GM21390 (cell line): ENCODE measurements around the gene FYB1.

Experiments
- ATAC-seq: cut with Tn5 transposase; IDR thresholded peaks from one replicate; pipeline ENCODE4 v1.9.1; 2021; ENCODE audit not compliant: unreplicated experiment

Gene FYB1

DNA sequence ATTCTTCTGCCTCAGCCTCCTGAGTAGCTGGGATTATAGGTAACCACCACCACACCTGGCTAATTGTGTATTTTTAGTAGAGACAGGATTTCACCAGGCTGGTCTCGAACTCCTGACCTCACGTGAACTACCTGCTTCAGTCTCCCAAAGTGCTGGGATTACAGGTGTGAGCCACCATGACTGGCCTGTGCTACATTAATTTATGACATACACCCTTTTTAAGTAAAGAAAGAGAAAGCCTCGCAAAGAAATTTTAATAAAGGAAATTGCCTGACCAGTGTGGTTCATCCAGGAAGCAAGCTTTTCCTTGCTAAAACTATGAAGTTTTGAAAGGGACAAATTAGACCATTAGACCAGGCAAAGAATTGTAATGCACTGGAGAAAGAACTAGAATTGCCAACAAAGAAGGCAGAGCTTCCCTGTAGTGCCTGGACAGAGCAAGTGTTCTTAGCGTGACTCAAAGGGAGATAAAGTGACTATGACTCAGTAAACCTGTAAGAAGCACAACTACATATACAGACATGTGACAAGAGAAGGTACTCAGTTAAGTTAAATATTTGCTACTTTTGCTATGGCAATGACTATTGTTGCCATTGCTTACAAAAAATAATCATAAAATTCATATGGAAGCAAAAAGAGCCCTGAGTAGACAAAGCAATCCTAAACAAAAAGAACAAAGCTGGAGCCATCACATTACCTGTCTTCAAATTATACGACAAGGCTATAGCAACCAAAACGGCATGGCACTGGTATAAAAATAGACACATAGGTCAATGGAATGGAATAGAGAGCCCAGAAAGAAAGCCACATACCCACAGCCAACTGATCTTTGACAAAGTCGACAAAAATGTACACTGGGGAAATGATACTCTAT, 54.6 kb downstream of the FYB1 start:
- ATAC-seq, result peak; percentile 63

DNA sequence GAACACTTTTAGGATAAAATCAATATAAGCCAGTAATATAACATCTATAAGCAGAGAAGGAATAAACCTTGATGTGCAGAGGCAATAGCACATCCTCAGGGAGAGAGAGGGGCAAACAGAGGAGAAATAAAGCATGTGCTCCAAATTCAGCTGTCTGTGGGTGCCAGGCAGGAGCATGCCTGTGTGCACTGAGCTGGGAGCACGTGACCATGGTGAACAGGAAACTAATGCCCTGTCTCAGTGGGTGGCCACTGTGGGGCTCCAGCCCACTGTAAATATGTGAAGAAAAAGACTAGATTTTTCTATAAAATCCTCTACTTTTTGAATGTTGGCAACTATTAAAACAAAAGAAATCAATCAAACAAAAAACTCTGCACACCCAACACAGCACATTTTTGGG, 55.3 kb downstream of the FYB1 start:
- ATAC-seq, result no peak

DNA sequence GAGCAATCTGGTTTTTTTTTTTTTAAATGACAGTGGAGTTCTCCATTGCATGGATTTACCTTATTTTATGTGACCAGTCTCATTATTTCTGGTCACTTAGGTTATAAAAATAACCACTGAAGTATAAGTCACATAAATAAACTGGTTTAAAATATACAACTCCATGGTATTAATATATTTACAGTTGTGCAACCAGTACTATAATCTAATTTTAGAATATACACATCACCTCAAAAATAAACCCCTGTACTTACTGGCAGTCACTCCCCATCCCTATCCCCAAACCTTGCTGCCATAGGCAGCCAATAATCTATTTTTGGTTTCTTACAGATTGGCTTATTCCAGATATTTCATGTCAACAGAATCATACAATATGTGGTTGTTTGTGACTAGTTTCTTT, 57.8 kb downstream of the FYB1 start:
- no peak for ATAC-seq

DNA sequence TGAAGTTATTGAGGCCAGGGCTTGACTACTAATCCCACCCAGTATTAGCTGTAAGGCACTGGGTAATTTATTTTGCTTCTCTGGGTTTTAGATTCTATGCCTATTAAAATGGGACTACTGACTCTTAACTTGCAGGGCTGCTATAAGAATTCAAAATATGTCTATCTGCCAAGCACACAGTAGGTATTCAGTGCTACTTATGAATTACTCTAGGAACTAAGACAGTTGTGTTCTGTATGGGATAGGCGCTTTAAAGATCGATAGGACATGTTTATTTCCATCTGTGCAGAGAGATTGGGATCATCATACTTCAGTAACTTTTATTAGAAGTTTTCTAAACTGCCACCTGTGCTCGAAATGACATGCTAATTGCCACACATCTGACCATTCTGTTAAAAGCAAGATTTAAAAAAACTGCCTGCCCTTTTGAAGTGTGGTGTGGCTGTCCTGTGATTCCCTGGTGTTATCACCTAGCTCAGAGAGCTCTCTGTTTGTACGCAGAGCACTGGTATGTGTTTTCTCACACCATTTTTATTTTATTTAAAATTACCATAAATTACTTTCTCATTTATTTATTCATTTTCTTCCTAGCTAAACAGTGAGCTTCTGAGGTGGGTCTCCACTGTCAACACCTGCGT, 58.7 kb downstream of the FYB1 start:
- no peak for ATAC-seq

DNA sequence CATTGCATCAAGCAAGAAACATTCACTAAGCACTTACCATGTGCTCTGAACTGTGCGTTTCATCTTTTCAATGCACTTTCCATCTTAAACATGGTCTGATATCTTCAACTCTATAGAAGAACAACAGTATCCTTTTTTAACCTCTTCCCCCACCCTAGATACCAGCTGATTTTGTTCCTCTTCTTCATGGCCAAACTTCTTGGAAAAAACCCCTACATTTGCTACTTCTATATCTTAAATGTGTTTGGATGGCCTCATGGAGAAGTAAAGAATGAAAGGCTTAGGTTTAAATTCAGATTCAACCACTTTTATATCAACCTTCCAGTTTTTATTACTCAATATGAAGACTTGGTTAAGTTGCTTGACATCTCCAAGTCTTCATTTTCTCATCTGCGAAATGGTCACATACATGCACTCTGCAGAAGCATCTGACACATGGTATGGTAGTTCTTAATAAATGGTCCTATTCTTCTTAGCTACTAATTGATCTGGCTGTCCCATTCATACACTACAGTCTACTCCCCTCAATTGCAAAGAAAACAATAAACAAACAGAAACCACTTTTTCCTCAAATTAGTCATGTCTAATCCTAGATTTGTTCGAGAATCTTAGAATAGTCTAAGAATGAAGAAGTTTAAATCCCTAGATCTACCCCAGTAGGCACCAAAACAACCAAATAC, 59.4 kb downstream of the FYB1 start:
- ATAC-seq, result no peak

DNA sequence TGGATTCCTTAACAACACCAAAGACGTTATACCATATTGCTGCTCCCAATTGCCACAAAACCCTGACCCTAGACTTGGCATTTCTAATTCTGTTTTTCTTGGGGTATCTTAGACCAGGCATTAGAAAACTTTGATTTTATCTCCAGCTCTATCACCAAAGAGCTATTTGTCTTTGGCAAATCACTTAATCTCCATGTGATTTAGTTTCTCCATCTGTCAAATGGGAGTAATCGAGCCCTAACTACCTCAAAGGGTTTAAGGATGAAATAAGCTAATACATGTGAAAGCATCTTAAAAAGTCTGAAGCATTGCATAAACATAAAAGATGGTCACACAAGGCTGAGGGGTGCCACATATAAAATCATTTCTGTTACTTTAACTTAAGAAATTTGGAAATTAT, 60.6 kb downstream of the FYB1 start:
- no peak for ATAC-seq

DNA sequence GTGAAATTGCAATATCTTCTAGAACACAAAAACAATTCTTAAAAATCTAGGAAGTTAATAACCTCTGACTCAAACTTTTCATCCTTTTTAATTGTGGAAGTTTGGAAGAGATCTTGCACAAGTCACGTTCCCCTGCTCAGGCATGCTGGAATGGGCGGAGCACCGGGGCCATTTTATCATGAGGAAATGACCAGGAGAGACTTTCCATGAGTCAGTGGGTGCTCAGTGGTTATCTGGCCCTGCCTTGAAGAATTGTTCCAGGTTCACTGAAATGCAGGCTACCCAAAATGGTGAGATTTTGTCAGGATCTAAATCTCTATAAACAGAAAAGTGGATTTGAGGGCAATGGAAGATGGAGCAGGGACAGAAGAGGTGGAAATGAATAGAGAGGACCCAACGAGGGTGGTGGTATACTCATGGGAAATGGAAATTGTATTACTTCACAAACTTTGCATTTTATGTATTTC, 61.2 kb downstream of the FYB1 start:
- no peak for ATAC-seq

DNA sequence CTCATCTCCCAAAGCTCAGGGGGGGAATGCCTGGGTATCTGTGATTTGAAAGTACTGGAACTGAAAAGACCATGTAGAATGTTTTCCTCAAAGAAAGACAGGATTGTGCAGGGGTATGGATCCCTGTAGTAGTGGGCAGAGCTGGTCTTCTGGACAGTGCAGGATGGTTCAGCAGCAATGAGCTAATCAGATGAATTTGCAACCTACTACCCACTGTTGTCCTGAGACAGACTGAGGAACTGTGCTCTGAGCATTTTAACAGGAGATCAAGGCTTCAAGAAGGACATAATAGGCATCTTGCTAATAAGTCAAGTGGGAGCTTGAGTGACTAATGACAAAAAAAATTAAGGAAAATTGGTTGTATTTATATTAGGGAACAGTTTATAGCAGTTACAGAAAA, 61.7 kb downstream of the FYB1 start:
- ATAC-seq, result no peak

DNA sequence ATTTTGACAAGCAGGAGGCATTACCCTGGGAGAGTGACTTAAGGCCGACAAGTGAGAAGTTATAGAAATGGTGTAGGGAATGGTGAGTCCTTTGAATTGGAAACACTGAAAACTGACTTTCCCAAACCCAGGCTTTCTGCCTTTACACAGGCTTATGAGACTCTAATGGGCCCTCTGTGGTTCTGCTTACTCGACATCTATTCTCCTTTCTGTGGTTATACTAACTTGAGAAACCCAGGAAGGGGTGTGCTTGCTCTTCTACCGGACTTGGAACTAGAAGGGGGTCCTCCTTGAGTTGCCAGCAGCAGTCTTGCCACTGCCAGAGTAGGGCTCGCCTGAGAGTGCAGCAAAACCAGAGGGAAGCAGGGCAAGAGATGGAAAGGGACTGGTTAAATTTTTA, 63.3 kb downstream of the FYB1 start:
- ATAC-seq, result no peak

DNA sequence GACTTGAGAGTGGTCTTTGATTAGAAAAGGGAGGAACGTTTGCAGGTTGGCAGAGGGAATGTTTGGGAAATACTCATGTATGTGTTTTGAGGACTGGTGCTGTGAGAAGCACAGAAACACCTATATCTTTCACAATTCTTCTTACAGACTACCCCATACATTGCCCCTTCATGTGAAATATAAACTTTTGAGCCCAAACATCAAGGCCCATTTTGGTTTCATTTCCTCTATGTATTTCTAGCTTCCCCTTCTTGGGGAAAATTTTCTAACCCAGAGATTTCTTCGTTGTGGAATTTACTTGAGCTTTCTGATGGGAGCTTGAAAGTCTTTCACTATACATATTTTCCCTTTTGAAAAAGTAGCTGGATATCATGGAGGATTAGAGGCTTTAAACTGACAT, 67.6 kb downstream of the FYB1 start:
- ATAC-seq, result no peak

DNA sequence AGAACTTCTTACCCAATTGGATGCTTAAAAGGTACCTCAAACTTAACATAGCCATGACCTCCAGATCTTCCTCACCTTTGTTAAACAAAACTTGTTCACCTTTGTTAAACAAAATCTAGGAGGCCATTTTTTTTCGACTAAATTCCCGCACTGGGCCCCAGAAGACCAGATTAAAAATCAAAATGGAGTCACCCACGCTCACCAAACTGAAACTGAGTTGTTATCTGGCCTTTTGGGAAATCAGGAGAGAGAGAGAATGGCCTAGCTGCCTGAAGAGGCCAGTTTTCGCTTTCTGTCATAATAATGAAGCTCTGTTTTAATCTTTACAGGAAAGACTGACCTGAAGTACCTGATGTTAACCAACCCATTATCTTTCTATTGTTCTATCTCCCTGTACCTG, 69.4 kb downstream of the FYB1 start:
- no peak for ATAC-seq

DNA sequence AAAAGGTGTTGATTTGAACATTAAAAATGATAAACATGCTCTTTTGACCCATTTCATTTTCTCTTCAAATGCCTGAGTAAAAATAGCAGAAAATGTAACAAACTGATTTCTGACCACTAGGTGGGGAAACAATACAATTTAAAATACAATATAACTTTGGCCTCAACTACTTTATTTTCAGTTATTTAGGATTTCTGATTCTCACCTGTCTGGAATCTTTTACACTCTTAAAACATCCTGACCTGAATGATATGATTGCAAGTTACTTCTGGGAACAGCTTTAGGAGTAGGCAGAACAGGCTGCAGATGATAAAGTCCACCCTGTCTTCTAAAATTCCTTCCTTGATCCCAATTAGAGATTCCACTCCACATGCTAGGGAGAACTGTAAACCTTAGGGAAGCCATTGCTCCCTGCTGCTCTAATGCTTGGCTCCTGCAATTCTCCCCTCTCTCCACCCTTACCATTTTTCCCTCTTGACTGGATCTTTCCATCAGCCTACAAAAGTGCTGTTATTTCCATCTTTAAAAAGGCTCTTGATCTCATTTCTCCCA, 70.3 kb downstream of the FYB1 start:
- ATAC-seq, result no peak

DNA sequence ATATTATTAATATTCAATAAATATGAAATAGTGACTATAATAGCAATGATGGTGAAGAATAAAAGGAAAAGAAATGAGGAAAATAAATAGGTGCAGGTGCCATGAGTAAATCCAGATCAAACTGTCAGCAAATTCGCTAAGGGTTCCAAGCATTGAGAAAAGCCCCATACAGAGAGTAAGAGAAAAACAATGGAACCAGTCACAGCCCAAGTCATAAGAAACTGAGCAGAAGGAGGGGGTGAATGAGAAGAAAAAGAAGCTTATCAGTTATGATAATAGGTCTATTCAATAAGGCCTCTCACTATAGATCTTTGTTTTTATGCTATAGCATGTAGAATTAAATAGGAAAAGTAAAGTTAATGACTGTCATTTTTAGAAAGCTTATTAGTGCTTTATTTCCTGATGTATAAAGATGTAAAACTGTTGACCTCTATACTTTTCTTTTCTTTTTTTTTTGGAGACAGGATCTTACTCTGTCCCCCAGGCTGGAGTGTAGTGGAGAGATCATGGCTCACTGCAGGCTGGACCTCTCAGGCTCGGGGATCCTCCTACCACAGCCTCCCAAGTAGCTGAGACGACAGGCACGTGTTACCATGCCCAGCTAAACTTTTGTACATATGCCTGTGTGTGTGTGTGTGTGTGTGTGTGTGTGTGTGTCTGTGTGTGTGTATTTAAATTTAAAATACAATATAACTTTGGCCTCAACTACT, 72.4 kb downstream of the FYB1 start:
- ATAC-seq, result no peak

DNA sequence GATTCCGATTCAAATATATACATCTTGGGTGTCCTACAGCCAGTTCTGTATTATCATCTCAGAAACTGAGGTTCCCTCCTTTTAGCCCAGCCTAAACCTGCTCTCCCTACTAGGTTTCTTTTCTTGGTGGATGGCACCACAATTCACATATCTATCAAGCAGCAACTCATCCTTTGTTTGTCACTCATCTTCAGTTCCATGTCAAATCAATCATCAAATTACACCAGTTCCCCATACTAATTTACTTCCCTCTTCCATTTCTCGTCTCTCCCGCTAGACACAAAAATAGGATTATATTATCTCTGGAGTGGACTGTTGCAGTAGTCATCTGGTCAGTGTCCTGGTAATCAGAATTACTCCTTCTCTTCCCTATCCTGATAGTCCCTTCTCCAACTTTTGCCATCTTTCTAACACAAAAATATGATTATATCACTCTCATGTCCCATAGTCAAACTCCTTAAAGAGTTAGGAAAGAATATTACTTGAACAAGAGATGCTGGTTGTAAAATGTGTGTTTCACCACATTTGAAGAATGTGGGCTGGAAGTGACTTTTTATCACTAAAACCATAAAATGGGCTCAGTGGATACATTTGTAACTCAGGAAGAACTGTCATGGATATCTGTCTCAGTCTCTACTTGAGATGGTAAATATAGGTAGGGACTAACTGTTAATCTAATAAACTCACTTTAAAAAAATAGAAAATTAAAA, 76.1 kb downstream of the FYB1 start:
- ATAC-seq, result no peak

DNA sequence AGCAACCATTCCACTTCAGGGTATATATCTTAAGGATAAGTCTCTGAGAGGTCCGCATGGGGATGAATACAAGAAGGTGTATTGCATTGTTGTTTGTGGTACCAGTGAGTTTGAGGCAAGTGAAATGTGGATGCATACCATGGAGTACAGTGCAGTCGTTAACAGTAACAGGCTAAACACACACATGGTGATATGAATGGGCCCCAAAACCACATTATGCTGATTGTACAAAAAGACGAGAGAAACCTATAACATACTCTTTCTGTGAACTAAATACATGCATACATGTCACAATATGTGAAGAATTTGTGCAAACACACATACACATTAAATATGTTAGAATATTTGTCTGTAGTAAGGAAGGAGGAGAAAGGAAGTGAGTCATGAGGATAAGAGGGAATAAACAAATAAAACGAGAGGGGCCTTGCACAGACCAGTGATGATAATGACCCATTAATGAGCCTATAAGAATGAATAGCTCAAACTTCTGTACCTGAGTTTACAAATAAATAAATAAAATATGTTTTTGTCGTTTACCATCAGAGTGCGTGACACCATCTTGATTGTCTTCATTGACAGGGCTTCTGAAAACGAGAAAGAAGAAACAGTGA, 78.7 kb downstream of the FYB1 start:
- ATAC-seq, result no peak

DNA sequence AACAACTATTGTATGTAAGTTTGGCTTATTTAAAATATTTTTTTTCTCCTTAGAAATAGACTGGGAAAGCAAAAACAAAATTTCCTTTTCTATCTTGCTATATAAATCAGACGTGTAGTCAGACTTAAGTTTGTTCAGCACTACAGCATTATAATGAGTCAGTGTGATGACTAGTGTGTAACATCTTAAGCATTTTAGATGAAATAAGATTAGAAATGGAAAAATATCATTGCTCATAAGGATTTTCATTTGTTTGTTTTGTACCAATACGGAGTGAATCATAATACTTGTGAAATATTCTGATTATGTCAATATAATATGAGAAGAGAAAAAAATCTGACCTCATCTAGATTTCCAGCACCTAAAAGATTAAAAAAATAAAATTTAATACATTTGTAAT, 80.5 kb downstream of the FYB1 start:
- no peak for ATAC-seq

DNA sequence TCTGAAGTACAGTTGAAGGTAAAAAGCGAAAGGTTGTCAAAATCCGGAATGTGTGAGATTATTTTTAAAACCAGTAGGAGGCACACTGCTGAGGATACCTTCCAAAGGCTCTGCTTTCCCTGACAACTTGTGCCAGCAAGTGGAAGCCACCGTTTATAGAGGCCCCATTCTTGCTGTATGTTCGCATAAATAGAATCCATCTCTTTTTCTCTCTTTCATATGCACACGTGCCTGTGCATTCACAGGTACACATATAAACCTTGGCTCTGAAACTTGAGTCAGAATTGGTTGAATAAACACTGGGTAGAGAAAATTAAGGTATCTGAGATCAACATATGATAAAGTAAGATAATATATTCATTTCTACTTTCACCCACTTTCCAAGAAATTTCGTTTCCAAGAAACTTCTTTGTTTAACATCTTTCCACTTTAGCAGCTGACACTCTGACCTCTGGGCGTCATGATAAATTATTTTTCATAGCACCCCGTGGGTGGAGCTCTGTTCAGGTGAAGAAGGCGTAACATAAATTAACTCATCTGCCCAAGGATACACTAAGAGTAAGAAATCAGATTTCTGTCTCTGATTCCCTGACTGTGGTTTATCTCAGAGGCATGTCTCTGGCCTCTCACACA, 81.4 kb downstream of the FYB1 start:
- no peak for ATAC-seq

DNA sequence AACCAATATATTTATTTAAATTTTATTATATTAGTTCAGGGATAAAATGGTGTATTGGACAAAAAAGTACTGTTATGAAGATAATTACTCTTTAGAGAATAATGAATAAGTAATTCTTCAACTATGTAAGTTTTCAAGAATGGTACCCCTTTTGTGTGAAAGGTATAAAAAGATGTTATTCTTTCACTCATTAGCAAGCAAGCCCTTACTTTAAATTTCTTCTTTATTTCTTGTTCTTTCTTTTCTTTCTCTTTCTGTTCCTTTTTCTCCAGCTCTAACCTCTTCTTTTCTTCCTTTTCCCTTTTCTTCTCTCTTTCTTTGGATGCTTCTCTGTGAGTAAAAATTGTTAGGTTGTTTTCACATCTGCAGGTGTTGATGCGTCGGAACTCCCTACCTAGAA, 82.0 kb downstream of the FYB1 start:
- no peak for ATAC-seq

DNA sequence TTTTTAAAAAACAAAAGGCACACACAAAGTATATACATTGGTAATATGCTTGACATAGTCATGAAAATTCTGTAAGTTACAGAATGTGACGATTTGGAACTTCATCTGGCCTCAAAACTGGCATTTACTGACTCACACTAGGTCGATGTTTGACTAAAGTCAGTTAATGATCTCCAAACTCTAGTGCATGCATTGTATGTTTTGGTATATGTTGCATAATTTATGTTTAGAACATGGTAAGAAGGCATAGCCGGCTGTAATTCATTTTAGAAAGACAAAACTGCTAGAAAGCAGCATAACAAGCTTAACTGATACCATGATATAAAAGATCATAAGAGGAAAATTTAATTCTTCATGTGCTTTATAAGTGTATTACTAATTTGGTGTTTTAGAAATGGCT, 86.6 kb downstream of the FYB1 start:
- ATAC-seq, result no peak

DNA sequence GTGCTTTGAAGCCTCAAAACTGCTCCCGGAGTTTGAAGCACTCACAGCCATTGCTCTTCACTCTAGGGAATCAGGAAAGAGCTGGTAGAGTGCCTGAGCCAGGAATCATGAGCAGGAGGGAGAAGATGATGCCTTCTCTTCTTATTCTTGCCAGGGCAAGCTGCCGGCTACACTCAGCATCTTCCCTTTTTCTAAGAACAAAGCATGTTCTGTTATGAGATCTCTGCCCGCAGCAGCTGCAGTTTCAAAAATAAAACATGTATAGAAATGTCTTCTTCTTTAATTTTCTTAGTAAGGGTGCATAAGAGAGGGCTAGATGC, 87.3 kb downstream of the FYB1 start:
- ATAC-seq, result no peak
